GM19324 (cell line): ENCODE data around the gene KRTAP17-1.
"Not testable (repeated sequence)": the region's sequence is repeated elsewhere in the genome, so short reads cannot be mapped to it uniquely, and the experiment has no call there.

ENCODE experiments used
- ATAC-seq: cut with Tn5 transposase; IDR thresholded peaks from one replicate; pipeline ENCODE4 v1.9.1; 2021; ENCODE audit warnings: mild to moderate bottlenecking, moderate library complexity; ENCODE audit not compliant: unreplicated experiment, low FRiP score

KRTAP17-1 gene

GRCh38 chr17:41308251-41308917 is 7.1 kb downstream of the KRTAP17-1 start:
- no peak for ATAC-seq

- ATAC-seq: no peak
These were observed 7.9 kb downstream of the KRTAP17-1 start for GRCh38 chr17:41307647-41308046.

GRCh38 chr17:41304091-41304490 is 11.4 kb downstream of the KRTAP17-1 start:
- ATAC-seq: no peak

DNA sequence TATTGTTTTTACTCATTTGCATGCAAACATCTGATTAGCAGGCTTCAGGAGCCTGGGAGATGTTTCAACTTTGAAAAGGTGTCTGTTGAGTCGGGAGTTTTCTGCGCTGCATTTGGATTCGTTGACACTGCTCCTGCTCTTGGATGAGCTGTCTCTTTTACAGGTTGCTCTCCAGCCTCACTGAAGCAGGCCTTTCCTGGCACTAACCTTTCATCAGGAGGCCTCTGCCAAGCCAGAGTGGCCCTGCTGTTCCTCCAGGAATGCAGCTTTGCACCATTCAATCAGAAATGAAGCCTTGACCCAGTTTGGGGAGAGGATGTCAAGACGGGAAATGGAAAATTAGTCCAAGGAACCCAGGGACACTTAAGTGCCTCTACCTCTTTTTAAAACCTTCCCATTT is 12.5 kb downstream of the KRTAP17-1 start:
- ATAC-seq: no peak

- ATAC-seq: no peak
These were observed 13.3 kb downstream of the KRTAP17-1 start, which contains the start of gene KRTAP29-1 for GRCh38 chr17:41301916-41302901. KRTAP29-1 (minus strand) TSS chr17:41302851; CDS start chr17:41302851, 0 bp downstream.

GRCh38 chr17:41301204-41301790 is 14.2 kb downstream of the KRTAP17-1 start:
- no peak for ATAC-seq

DNA sequence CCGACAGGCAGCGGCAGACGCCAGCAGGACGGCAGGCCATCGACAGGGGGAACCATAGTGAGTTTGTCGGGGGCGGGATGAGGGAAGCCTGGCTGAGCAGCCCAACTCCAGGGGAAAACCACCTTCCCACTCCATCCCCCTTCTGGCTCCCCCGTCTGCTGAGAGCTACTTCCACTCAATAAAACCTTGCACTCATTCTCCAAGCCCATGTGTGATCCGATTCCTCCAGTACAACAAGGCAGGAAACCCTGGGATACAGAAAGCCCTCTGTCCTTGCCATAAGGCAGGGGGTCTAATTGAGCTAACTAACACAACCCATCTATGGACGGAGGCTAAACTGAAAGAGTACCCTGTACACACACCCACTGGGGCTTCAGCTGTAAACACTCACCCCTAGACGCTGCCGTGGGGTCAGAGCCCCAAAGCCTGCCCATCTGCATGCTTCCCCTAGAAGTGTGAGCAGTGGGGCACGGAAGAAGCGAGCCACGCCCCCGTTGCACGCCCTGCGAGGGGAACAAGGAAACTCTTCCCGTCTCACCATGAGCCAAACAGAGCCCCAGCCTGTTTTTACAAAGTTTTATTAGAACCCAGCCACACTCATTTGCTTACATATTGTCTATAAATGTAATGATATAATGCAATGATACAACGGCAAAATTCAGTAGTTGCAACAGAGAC is 16.9 kb downstream of the KRTAP17-1 start:
- no peak for ATAC-seq

- no peak for ATAC-seq
These were observed 18.7 kb downstream of the KRTAP17-1 start for GRCh38 chr17:41296846-41297245.

DNA sequence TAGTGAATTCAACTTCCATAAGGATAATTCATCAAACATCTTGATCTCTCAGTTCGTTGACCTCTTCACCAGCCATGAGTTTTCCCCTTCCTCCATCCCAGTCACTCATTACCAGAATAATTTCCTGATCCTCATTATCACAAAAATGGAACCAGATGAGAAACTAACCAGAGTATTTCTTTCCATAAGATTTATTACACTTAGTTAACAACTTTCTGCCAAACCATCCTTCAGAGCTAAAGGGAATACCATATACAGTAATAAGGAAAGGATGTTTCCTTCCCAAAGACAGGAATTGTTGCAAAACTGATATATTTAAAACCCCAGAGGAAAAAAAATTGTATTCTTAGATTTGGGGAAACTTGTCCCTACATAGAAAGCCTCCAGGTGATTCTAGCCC is 21.5 kb downstream of the KRTAP17-1 start:
- ATAC-seq: no peak

DNA sequence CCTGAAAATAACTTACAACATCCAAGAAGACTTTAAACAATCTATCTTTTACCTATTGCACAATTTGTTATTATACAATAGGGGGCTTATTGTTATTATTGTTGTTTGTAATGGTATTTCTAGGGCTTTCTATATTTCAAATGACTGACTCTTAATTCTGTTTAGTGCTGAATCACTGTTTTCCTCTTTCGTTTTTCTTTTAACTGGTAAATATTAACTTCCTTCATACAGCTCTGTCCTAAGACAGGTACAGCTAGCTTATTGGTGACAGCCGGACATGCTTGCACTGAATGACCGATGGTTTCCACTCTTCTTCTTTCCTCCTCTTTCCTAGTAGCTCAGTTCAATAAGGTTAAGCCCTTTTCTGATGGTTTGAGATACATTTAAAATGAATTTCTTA is 28.5 kb downstream of the KRTAP17-1 start:
- no peak for ATAC-seq

DNA sequence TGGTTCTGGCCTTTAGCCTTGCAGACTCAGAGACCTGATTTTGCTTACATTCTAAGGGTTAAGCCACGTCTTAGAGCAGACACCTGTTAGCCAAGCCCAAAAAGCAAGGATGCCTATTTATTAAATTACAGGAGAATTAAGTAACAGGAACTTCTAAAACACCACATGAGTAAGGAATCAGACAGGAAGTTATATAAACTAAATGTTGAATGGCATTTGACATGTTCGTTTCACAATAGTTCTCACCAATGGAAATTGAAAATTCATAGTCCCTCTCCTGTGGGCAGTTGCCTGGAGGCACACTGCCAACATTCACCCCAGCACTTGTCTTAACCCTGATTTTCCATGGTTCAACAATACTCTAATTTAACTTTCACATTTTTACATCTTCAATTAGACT is 31.0 kb downstream of the KRTAP17-1 start:
- no peak for ATAC-seq

DNA sequence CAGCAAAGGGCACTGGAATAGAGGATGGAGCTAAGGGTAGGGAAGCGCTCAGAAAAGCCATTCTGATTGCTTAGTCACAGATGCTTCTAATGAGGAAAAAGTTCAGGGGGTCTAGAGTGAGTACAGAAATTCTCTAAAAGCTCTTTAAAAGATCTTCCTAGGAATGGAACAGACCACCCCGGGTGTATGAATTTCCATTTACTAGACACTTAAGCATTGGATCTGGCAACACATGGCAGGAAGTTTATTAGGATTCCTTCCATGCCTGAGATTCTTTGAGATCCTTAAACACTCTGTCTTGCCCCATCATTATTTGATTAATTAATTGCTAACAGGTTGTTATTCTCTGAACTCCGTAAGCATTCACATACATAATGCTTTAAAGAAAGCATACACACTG is 31.5 kb downstream of the KRTAP17-1 start:
- no peak for ATAC-seq

DNA sequence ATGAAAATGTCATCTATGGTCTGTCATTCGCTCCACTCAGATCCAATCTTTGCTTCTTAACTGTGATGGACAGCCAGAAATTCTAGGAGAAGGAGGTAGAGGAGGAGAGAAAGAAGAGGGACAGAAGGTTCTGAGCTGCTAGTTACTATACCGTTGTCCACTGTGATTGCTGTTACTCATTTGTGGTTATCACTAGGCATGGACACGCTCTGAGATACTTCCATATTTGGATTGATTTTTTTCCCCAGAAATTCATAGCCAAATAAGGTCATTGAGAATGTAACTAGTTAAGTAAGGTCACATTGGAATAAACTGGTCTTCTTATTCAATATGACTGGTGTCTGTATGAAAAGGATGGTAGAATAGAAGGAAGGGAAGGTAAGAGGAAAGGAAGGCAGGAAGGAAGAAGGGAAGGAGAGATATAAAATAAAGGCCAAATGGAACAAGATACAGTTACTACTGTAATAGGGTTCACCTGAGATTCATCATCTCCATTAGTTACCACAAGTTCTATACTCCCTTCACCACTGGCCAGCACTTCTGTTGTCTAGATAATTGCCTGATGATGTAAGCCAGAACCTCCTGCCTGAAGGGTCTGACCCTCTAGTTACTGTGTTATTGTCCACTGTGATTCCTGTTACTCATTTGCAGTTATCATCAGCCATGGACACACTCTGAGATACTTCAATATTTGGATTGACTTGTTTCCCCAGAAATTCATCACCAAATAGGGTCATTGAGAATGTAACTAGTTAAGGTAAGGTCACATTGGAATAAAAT is 37.1 kb downstream of the KRTAP17-1 start:
- ATAC-seq: no peak

- ATAC-seq: not testable (repeated sequence)
These were observed 39.8 kb downstream of the KRTAP17-1 start, which contains the start of gene KRTAP9-7 for GRCh38 chr17:41275648-41276190. KRTAP9-7 (plus strand) TSS chr17:41275698; CDS start chr17:41275698, 0 bp downstream.

- no peak for ATAC-seq
These were observed 43.7 kb downstream of the KRTAP17-1 start for GRCh38 chr17:41271858-41272257.

DNA sequence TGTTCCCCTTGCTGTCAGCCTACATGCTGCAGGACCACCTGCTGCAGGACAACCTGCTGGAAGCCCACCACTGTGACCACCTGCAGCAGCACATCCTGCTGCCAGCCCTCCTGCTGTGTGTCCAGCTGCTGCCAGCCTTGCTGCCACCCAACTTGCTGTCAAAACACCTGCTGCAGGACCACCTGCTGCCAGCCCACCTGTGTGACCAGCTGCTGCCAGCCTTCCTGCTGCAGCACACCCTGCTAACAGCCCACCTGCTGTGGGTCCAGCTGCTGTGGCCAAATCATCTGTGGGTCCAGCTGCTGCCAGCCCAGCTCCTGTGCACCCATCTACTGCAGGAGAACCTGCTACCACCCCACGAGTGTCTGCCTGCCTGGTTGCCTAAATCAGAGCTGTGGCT is 44.2 kb downstream of the KRTAP17-1 start:
- not testable (repeated sequence) for ATAC-seq

GRCh38 chr17:41267711-41268110 is 47.8 kb downstream of the KRTAP17-1 start:
- ATAC-seq: no peak

DNA sequence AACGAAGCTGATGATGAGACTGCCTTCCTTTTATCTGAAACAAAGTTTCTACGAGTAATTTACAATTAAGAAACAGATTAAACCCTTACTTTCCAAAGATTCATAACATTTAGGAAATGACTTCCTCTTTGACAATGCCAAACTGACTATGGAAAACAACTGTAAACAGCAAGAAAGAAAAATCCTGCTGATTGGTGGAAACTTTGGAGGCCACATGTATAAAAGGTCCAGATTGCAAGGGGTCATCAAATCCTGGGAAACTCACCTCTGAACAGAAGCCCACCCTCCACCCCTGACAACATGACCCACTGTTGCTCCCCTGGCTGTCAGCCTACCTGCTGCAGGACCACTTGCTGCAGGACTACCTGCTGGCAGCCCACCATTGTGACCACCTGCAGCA is 50.4 kb downstream of the KRTAP17-1 start, which contains the start of gene KRTAP9-6:
TSS of gene KRTAP9-6 (plus strand) at position 301 of the 400 bp plus-strand sequence. CDS start at position 301, 0 bp downstream.
- ATAC-seq: no peak
